ENCODE data around the gene SRP14.

SRP14 gene

GRCh38 chr15:40003116-40003916 lies 35.7 kb downstream of the SRP14 start:
- Histone ChIP-seq H3K9me3 (no peaks in the 10 kb centered on the region), H3K4me1 (no peaks in the 10 kb centered on the region), H3K4me3 (no peak overlapping the region), H3K36me3 (peaks cover 72 to 79% (median 75%) of the 10 kb centered on the region in 3 donors), H3K27me3 (no peaks in the 10 kb centered on the region), H3K27ac (no peak overlapping the region)
- DNase-seq, result no peak
- no peak for TF ChIP-seq CTCF (IDR thresholded peaks at IDR 0.05)
- intact Hi-C loops (cut with DNase I; ENCODE audit: low total_unique reads), result no loop called here

- Histone ChIP-seq H3K36me3 (peaks cover 62 to 75% (median 66%) of the 10 kb centered on the region in 3 donors), H3K27ac (no peak overlapping the region), H3K27me3 (no peaks in the 10 kb centered on the region), H3K9me3 (no peaks in the 10 kb centered on the region), H3K4me1 (no peaks in the 10 kb centered on the region), H3K4me3 (no peak overlapping the region)
- intact Hi-C loops (cut with DNase I; ENCODE audit: low total_unique reads), result no loop called here
- TF ChIP-seq CTCF (IDR thresholded peaks at IDR 0.05), result no peak
- DNase-seq, result no peak
These were observed 36.7 kb downstream of the SRP14 start for GRCh38 chr15:40002295-40002694.

GRCh38 chr15:39999538-40000200 lies 39.3 kb downstream of the SRP14 start:
- intact Hi-C loops (cut with DNase I; ENCODE audit: low total_unique reads), result no loop called here
- no peaks in the 10 kb centered on the region for H3K27me3 ChIP-seq
- no peak overlapping the region for H3K27ac ChIP-seq
- no peak for TF ChIP-seq CTCF (IDR thresholded peaks at IDR 0.05)
- H3K4me1 ChIP-seq, result no peaks in the 10 kb centered on the region
- DNase-seq, result no peak
- H3K9me3 ChIP-seq, result no peaks in the 10 kb centered on the region
- peaks cover 52 to 78% (median 53%) of the 10 kb centered on the region in 3 donors for H3K36me3 ChIP-seq
- no peak overlapping the region for H3K4me3 ChIP-seq

- Histone ChIP-seq H3K27me3 (no peaks in the 10 kb centered on the region), H3K4me1 (no peaks in the 10 kb centered on the region), H3K27ac (no peak overlapping the region), H3K4me3 (no peak overlapping the region), H3K36me3 (peaks cover 44 to 78% (median 54%) of the 10 kb centered on the region in 3 donors), H3K9me3 (no peaks in the 10 kb centered on the region)
- DNase-seq, result no peak
- no peak for TF ChIP-seq CTCF (IDR thresholded peaks at IDR 0.05)
- intact Hi-C loops (cut with DNase I; ENCODE audit: low total_unique reads), result no loop called here
These were observed 40.4 kb downstream of the SRP14 start for GRCh38 chr15:39998511-39999077.

- no peaks in the 10 kb centered on the region for H3K9me3 ChIP-seq
- no peak for DNase-seq
- H3K36me3 ChIP-seq, result peaks cover 44 to 78% (median 54%) of the 10 kb centered on the region in 3 donors
- H3K4me1 ChIP-seq, result no peaks in the 10 kb centered on the region
- no peaks in the 10 kb centered on the region for H3K27me3 ChIP-seq
- H3K4me3 ChIP-seq, result no peak overlapping the region
- intact Hi-C loops (cut with DNase I; ENCODE audit: low total_unique reads), result no loop called here
- TF ChIP-seq CTCF (IDR thresholded peaks at IDR 0.05), result no peak
- H3K27ac ChIP-seq, result no peak overlapping the region
These were observed 41.3 kb downstream of the SRP14 start for GRCh38 chr15:39997639-39998038.
